ENCODE results near the gene CARD19.

Gene CARD19

GRCh38 chr9:93097511-93098201 lies 1.6 kb downstream of the CARD19 start:
- Histone ChIP-seq H3K9me3 (replicated peaks; ENCODE audit: insufficient read depth, low read length) (no peaks in the 10 kb centered on the region), H3K27me3 (replicated peaks; ENCODE audit: insufficient read depth, low read length) (no peaks in the 10 kb centered on the region), H3K9me2 (replicated peaks; ENCODE audit: insufficient read depth, low read length) (no peaks in the 10 kb centered on the region), H3K27ac (ENCODE audit: low read length) (no peak overlapping the region), H3K4me3 (ENCODE audit: low read length) (no peak overlapping the region; the same call in 1 of the 2 replicates), H3K4me2 (ENCODE audit: low read depth, low read length) (peak overlapping the region; percentile 89; the same call in 1 of the 2 replicates), H3K4me1 (ENCODE audit: low read length) (peaks cover 33% of the 10 kb centered on the region), H3K9ac (ENCODE audit: low read length) (no peak overlapping the region), H4K20me1 (ENCODE audit: insufficient read depth, low read length) (no peaks in the 10 kb centered on the region), H3F3A (ENCODE audit: insufficient read depth, low read length) (peaks cover 25% of the 10 kb centered on the region), H2AFZ (ENCODE audit: low read length) (no peak overlapping the region), H3K36me3 (replicated peaks; ENCODE audit: insufficient read depth, low read length) (no peaks in the 10 kb centered on the region), H3K79me2 (ENCODE audit: low read length) (peaks cover 63% of the 10 kb centered on the region)
- no peak for DNase-seq
- TF ChIP-seq CTCF (IDR thresholded peaks at IDR 0.05; ENCODE audit: low read length) (no peak), EZH2phosphoT487 (IDR thresholded peaks at IDR 0.05; ENCODE audit: low read length) (no peak), EZH2 (optimal IDR thresholded peaks at IDR 0.05; ENCODE audit: low read depth, low read length) (no peak)

- Histone ChIP-seq H3K4me2 (ENCODE audit: low read depth, low read length) (no peak overlapping the region), H3K9ac (ENCODE audit: low read length) (no peak overlapping the region), H3K4me3 (ENCODE audit: low read length) (no peak overlapping the region)
These were observed 2.4 kb downstream of the CARD19 start for GRCh38 chr9:93098236-93098946.

GRCh38 chr9:93099551-93100275 lies 3.7 kb downstream of the CARD19 start:
- no peaks in the 10 kb centered on the region for H3K9me2 ChIP-seq (replicated peaks; ENCODE audit: insufficient read depth, low read length)
- H3K4me1 ChIP-seq (ENCODE audit: low read length): peaks cover 13% of the 10 kb centered on the region
- no peak overlapping the region for H3K9ac ChIP-seq (ENCODE audit: low read length)
- H3K9me3 ChIP-seq (replicated peaks; ENCODE audit: insufficient read depth, low read length): no peaks in the 10 kb centered on the region
- no peak for DNase-seq
- no peak overlapping the region for H3K4me2 ChIP-seq (ENCODE audit: low read depth, low read length)
- H3K36me3 ChIP-seq (replicated peaks; ENCODE audit: insufficient read depth, low read length): no peaks in the 10 kb centered on the region
- no peak overlapping the region for H3K4me3 ChIP-seq (ENCODE audit: low read length)
- no peak overlapping the region for H3K27ac ChIP-seq (ENCODE audit: low read length)
- TF ChIP-seq CTCF (IDR thresholded peaks at IDR 0.05; ENCODE audit: low read length) (no peak), EZH2 (optimal IDR thresholded peaks at IDR 0.05; ENCODE audit: low read depth, low read length) (no peak), EZH2phosphoT487 (IDR thresholded peaks at IDR 0.05; ENCODE audit: low read length) (no peak)
- peaks cover 5% of the 10 kb centered on the region for H3F3A ChIP-seq (ENCODE audit: insufficient read depth, low read length)
- H3K27me3 ChIP-seq (replicated peaks; ENCODE audit: insufficient read depth, low read length): no peaks in the 10 kb centered on the region
- H4K20me1 ChIP-seq (ENCODE audit: insufficient read depth, low read length): no peaks in the 10 kb centered on the region
- no peak overlapping the region for H2AFZ ChIP-seq (ENCODE audit: low read length)
- peaks cover 82% of the 10 kb centered on the region for H3K79me2 ChIP-seq (ENCODE audit: low read length)

More at GRCh38 chr9:93098236-93098946, 2.4 kb downstream of the CARD19 start:
- Histone ChIP-seq H2AFZ (ENCODE audit: low read length) (no peak overlapping the region), H3K27ac (ENCODE audit: low read length) (no peak overlapping the region), H4K20me1 (ENCODE audit: insufficient read depth, low read length) (no peaks in the 10 kb centered on the region), H3K4me1 (ENCODE audit: low read length) (peaks cover 26% of the 10 kb centered on the region), H3K9me3 (replicated peaks; ENCODE audit: insufficient read depth, low read length) (no peaks in the 10 kb centered on the region), H3K9me2 (replicated peaks; ENCODE audit: insufficient read depth, low read length) (no peaks in the 10 kb centered on the region), H3K27me3 (replicated peaks; ENCODE audit: insufficient read depth, low read length) (no peaks in the 10 kb centered on the region), H3F3A (ENCODE audit: insufficient read depth, low read length) (peaks cover 18% of the 10 kb centered on the region), H3K36me3 (replicated peaks; ENCODE audit: insufficient read depth, low read length) (no peaks in the 10 kb centered on the region), H3K79me2 (ENCODE audit: low read length) (peaks cover 70% of the 10 kb centered on the region)
- TF ChIP-seq CTCF (IDR thresholded peaks at IDR 0.05; ENCODE audit: low read length) (no peak), EZH2 (optimal IDR thresholded peaks at IDR 0.05; ENCODE audit: low read depth, low read length) (no peak), EZH2phosphoT487 (IDR thresholded peaks at IDR 0.05; ENCODE audit: low read length) (no peak)
- DNase-seq: no peak

Measured in MM.1S (cell line).